ENCODE data around the gene HEBP2.

GRCh38 chr6:138441965-138442364 is 37.9 kb downstream of the HEBP2 start:
- TF ChIP-seq, protein P1, sequence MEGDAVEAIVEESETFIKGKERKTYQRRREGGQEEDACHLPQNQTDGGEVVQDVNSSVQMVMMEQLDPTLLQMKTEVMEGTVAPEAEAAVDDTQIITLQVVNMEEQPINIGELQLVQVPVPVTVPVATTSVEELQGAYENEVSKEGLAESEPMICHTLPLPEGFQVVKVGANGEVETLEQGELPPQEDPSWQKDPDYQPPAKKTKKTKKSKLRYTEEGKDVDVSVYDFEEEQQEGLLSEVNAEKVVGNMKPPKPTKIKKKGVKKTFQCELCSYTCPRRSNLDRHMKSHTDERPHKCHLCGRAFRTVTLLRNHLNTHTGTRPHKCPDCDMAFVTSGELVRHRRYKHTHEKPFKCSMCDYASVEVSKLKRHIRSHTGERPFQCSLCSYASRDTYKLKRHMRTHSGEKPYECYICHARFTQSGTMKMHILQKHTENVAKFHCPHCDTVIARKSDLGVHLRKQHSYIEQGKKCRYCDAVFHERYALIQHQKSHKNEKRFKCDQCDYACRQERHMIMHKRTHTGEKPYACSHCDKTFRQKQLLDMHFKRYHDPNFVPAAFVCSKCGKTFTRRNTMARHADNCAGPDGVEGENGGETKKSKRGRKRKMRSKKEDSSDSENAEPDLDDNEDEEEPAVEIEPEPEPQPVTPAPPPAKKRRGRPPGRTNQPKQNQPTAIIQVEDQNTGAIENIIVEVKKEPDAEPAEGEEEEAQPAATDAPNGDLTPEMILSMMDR (IDR thresholded peaks at IDR 0.05), result no peak
- no peak for TF ChIP-seq POLR2A (IDR thresholded peaks at IDR 0.05)
